SK-N-SH treated with all-trans-retinoic acid at 6 μM for 48 hours (cell line): ENCODE results near the gene IRF5.

Experiments used
- ATAC-seq: fragments of 200-7000 bp; cut with Tn5 transposase; 3 replicates; pipeline ENCODE4 v1.9.1; 2020; ENCODE audit warnings: mild to moderate bottlenecking, moderate library complexity
- ARNTL ChIP-seq: fragments of 450-650 bp; formaldehyde crosslinking; IDR thresholded peaks from 2 replicates; pipeline ENCODE4 v1.5.0; 2020; ENCODE audit warnings: low read depth, mild to moderate bottlenecking, moderate library complexity, borderline replicate concordance
- BACH2 ChIP-seq: fragments of 250-450 bp; sonication (Bioruptor Pico); IDR thresholded peaks from 2 replicates; pipeline ENCODE4 v1.9.0; 2021; ENCODE audit warnings: mild to moderate bottlenecking, borderline replicate concordance
- ESRRG ChIP-seq: fragments of 250-450 bp; sonication (Bioruptor Pico); IDR thresholded peaks from 2 replicates; pipeline ENCODE4 v1.6.1; 2021; ENCODE audit warnings: mild to moderate bottlenecking
- GLIS3 ChIP-seq: fragments of 250-450 bp; sonication (Bioruptor Pico); IDR thresholded peaks from 2 replicates; pipeline ENCODE4 v1.5.0; 2020; ENCODE audit warnings: mild to moderate bottlenecking, moderate library complexity
- ISL1 ChIP-seq: fragments of 250-450 bp; sonication (Bioruptor Pico); IDR thresholded peaks from 2 replicates; pipeline ENCODE4 v2.1.2; 2022; ENCODE audit warnings: mild to moderate bottlenecking, moderate library complexity
- OSR1 ChIP-seq: fragments of 250-450 bp; sonication (Bioruptor Pico); IDR thresholded peaks from 2 replicates; pipeline ENCODE4 v1.8.0; 2022; ENCODE audit warnings: moderate library complexity, mild to moderate bottlenecking, inconsistent platforms
- PPARA ChIP-seq: fragments of 250-450 bp; sonication (Bioruptor Pico); IDR thresholded peaks from 2 replicates; pipeline ENCODE4 v1.5.0; 2020; ENCODE audit warnings: mild to moderate bottlenecking, borderline replicate concordance
- RARB ChIP-seq: fragments of 250-450 bp; sonication (Bioruptor Pico); IDR thresholded peaks from 2 replicates; pipeline ENCODE4 v1.8.0; 2021; ENCODE audit warnings: mild to moderate bottlenecking, moderate library complexity
- SNAI2 ChIP-seq: fragments of 250-450 bp; sonication (Bioruptor Pico); IDR thresholded peaks from 2 replicates; pipeline ENCODE4 v1.5.0; 2020; ENCODE audit warnings: mild to moderate bottlenecking, moderate library complexity
- TCF4 ChIP-seq: fragments of 250-450 bp; sonication (Bioruptor Pico); IDR thresholded peaks from 2 replicates; pipeline ENCODE4 v1.8.0; 2021; ENCODE audit warnings: mild to moderate bottlenecking, moderate library complexity, borderline replicate concordance
- TOX ChIP-seq: fragments of 250-450 bp; sonication (Bioruptor Pico); IDR thresholded peaks from 2 replicates; pipeline ENCODE4 v1.8.0; 2021; ENCODE audit warnings: mild to moderate bottlenecking, moderate library complexity, borderline replicate concordance
- ZC3H10 ChIP-seq: fragments of 250-450 bp; sonication (Bioruptor Pico); IDR thresholded peaks from 2 replicates; pipeline ENCODE4 v1.5.1; 2021; ENCODE audit warnings: mild to moderate bottlenecking, moderate library complexity
- ZFP3 ChIP-seq: fragments of 250-450 bp; sonication (Bioruptor Pico); IDR thresholded peaks from 2 replicates; pipeline ENCODE4 v1.5.0; 2020; ENCODE audit warnings: mild to moderate bottlenecking, moderate library complexity
- ZFP30 ChIP-seq: fragments of 450-650 bp; formaldehyde crosslinking; IDR thresholded peaks from 2 replicates; pipeline ENCODE4 v1.5.0; 2022; ENCODE audit warnings: mild to moderate bottlenecking, moderate library complexity
- ZNF565 ChIP-seq: fragments of 450-650 bp; formaldehyde crosslinking; conservative IDR thresholded peaks from 2 replicates; pipeline ENCODE4 v1.5.0; 2020; ENCODE audit warnings: low read depth, mild to moderate bottlenecking, moderate library complexity
- ZNF70 ChIP-seq: fragments of 450-650 bp; formaldehyde crosslinking; IDR thresholded peaks from 2 replicates; pipeline ENCODE4 v1.5.0; 2020; ENCODE audit warnings: mild to moderate bottlenecking, moderate library complexity
- ZNF8 ChIP-seq: fragments of 450-650 bp; formaldehyde crosslinking; IDR thresholded peaks from 2 replicates; pipeline ENCODE4 v1.5.0; 2020; ENCODE audit warnings: mild to moderate bottlenecking, moderate library complexity
- TF ChIP-seq, protein P1 (sequence below): fragments of 250-450 bp; sonication (Bioruptor Pico); IDR thresholded peaks from 2 replicates; pipeline ENCODE4 v1.8.0; 2021; ENCODE audit warnings: low read depth, mild to moderate bottlenecking, moderate library complexity, borderline replicate concordance
- TF ChIP-seq, protein P2 (sequence below): fragments of 250-450 bp; sonication (Bioruptor Pico); IDR thresholded peaks from 2 replicates; pipeline ENCODE4 v1.8.0; 2020; ENCODE audit warnings: mild to moderate bottlenecking, moderate library complexity, borderline replicate concordance
- TF ChIP-seq, protein P3 (sequence below): fragments of 250-450 bp; sonication (Bioruptor Pico); IDR thresholded peaks from 2 replicates; pipeline ENCODE4 v1.5.0; 2020; ENCODE audit warnings: mild to moderate bottlenecking, moderate library complexity
- TF ChIP-seq, protein P4 (sequence below): fragments of 250-450 bp; sonication (Bioruptor Pico); IDR thresholded peaks from 2 replicates; pipeline ENCODE4 v1.5.1; 2021; ENCODE audit warnings: mild to moderate bottlenecking, moderate library complexity
- TF ChIP-seq, protein P5 (sequence below): fragments of 250-450 bp; sonication (Bioruptor Pico); IDR thresholded peaks from 2 replicates; pipeline ENCODE4 v1.5.1; 2020; ENCODE audit warnings: low read depth, mild to moderate bottlenecking, moderate library complexity

IRF5 gene

GRCh38 chr7:128894101-128894440 is 43.7 kb upstream of the IRF5 start:
- no peak for ATAC-seq
- no peak for TF ChIP-seq ARNTL (CRISPR knock-in tag)
- TF ChIP-seq ZC3H10 (CRISPR knock-in tag) = no peak
- no peak for TF ChIP-seq ZFP3 (CRISPR knock-in tag)
- no peak for TF ChIP-seq ISL1
- TF ChIP-seq TCF4 (CRISPR knock-in tag) = no peak
- no peak for TF ChIP-seq ZNF8
- no peak for TF ChIP-seq TOX
- TF ChIP-seq OSR1 = no peak
- TF ChIP-seq, protein P1, sequence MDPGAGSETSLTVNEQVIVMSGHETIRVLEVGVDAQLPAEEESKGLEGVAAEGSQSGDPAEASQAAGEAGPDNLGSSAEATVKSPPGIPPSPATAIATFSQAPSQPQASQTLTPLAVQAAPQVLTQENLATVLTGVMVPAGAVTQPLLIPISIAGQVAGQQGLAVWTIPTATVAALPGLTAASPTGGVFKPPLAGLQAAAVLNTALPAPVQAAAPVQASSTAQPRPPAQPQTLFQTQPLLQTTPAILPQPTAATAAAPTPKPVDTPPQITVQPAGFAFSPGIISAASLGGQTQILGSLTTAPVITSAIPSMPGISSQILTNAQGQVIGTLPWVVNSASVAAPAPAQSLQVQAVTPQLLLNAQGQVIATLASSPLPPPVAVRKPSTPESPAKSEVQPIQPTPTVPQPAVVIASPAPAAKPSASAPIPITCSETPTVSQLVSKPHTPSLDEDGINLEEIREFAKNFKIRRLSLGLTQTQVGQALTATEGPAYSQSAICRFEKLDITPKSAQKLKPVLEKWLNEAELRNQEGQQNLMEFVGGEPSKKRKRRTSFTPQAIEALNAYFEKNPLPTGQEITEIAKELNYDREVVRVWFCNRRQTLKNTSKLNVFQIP (CRISPR knock-in tag) = no peak
- TF ChIP-seq SNAI2 (CRISPR knock-in tag) = no peak
- TF ChIP-seq ZNF565 (CRISPR knock-in tag) = no peak
- TF ChIP-seq, protein P2, sequence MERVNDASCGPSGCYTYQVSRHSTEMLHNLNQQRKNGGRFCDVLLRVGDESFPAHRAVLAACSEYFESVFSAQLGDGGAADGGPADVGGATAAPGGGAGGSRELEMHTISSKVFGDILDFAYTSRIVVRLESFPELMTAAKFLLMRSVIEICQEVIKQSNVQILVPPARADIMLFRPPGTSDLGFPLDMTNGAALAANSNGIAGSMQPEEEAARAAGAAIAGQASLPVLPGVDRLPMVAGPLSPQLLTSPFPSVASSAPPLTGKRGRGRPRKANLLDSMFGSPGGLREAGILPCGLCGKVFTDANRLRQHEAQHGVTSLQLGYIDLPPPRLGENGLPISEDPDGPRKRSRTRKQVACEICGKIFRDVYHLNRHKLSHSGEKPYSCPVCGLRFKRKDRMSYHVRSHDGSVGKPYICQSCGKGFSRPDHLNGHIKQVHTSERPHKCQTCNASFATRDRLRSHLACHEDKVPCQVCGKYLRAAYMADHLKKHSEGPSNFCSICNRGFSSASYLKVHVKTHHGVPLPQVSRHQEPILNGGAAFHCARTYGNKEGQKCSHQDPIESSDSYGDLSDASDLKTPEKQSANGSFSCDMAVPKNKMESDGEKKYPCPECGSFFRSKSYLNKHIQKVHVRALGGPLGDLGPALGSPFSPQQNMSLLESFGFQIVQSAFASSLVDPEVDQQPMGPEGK (CRISPR knock-in tag) = no peak
- no peak for TF ChIP-seq ZFP30 (CRISPR knock-in tag)
- TF ChIP-seq PPARA (CRISPR knock-in tag) = no peak
- no peak for TF ChIP-seq GLIS3 (CRISPR knock-in tag)
- no peak for TF ChIP-seq ESRRG
- TF ChIP-seq BACH2 (CRISPR knock-in tag) = no peak
- TF ChIP-seq, protein P3, sequence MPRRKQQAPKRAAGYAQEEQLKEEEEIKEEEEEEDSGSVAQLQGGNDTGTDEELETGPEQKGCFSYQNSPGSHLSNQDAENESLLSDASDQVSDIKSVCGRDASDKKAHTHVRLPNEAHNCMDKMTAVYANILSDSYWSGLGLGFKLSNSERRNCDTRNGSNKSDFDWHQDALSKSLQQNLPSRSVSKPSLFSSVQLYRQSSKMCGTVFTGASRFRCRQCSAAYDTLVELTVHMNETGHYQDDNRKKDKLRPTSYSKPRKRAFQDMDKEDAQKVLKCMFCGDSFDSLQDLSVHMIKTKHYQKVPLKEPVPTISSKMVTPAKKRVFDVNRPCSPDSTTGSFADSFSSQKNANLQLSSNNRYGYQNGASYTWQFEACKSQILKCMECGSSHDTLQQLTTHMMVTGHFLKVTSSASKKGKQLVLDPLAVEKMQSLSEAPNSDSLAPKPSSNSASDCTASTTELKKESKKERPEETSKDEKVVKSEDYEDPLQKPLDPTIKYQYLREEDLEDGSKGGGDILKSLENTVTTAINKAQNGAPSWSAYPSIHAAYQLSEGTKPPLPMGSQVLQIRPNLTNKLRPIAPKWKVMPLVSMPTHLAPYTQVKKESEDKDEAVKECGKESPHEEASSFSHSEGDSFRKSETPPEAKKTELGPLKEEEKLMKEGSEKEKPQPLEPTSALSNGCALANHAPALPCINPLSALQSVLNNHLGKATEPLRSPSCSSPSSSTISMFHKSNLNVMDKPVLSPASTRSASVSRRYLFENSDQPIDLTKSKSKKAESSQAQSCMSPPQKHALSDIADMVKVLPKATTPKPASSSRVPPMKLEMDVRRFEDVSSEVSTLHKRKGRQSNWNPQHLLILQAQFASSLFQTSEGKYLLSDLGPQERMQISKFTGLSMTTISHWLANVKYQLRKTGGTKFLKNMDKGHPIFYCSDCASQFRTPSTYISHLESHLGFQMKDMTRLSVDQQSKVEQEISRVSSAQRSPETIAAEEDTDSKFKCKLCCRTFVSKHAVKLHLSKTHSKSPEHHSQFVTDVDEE (CRISPR knock-in tag) = no peak
- TF ChIP-seq RARB (CRISPR knock-in tag) = no peak
- TF ChIP-seq, protein P4, sequence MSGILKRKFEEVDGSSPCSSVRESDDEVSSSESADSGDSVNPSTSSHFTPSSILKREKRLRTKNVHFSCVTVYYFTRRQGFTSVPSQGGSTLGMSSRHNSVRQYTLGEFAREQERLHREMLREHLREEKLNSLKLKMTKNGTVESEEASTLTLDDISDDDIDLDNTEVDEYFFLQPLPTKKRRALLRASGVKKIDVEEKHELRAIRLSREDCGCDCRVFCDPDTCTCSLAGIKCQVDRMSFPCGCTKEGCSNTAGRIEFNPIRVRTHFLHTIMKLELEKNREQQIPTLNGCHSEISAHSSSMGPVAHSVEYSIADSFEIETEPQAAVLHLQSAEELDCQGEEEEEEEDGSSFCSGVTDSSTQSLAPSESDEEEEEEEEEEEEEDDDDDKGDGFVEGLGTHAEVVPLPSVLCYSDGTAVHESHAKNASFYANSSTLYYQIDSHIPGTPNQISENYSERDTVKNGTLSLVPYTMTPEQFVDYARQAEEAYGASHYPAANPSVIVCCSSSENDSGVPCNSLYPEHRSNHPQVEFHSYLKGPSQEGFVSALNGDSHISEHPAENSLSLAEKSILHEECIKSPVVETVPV = no peak

GRCh38 chr7:128895320-128895719 is 42.4 kb upstream of the IRF5 start:
- TF ChIP-seq ESRRG = no peak
- no peak for TF ChIP-seq ISL1
- no peak for TF ChIP-seq ZNF8
- TF ChIP-seq ZNF565 (CRISPR knock-in tag) = no peak
- no peak for ATAC-seq

- ATAC-seq = no peak
- TF ChIP-seq ZNF565 (CRISPR knock-in tag) (no peak), ZFP3 (CRISPR knock-in tag) (no peak), TCF4 (CRISPR knock-in tag) (no peak), RARB (CRISPR knock-in tag) (no peak), GLIS3 (CRISPR knock-in tag) (no peak), SNAI2 (CRISPR knock-in tag) (no peak), ISL1 (no peak), ZNF70 (CRISPR knock-in tag) (no peak), ZNF8 (no peak), ZFP30 (CRISPR knock-in tag) (no peak), ARNTL (CRISPR knock-in tag) (no peak)
- TF ChIP-seq, protein P4 = no peak
- TF ChIP-seq, protein P1 (CRISPR knock-in tag) = no peak
- TF ChIP-seq, protein P5, sequence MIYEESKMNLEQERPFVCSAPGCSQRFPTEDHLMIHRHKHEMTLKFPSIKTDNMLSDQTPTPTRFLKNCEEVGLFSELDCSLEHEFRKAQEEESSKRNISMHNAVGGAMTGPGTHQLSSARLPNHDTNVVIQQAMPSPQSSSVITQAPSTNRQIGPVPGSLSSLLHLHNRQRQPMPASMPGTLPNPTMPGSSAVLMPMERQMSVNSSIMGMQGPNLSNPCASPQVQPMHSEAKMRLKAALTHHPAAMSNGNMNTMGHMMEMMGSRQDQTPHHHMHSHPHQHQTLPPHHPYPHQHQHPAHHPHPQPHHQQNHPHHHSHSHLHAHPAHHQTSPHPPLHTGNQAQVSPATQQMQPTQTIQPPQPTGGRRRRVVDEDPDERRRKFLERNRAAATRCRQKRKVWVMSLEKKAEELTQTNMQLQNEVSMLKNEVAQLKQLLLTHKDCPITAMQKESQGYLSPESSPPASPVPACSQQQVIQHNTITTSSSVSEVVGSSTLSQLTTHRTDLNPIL (CRISPR knock-in tag) = no peak
- TF ChIP-seq, protein P3 (CRISPR knock-in tag) = no peak
These were observed 38.3 kb upstream of the IRF5 start for GRCh38 chr7:128899392-128899791.
